ENCODE results near the gene CDIPT. TPM values are rescaled to one million over a fixed set of nuclear protein-coding genes. Genes with fewer than 3 reads are reported as not detected.
A peak's percentile ranks its signal among the peaks of the same experiment; 100 is the strongest.
"Not testable (repeated sequence)": the region's sequence is repeated elsewhere in the genome, so short reads cannot be mapped to it uniquely, and the experiment has no call there.

Gene CDIPT
- total RNA-seq, 1 donor from 2014 or later = 37.5 TPM

GRCh38 chr16:29894352-29894751 is 31.3 kb upstream of the CDIPT start:
- Mint-ChIP-seq H3K27ac (ENCODE audit: unreplicated experiment) (no peak overlapping the region), H3K27me3 (ENCODE audit: low read depth) (peaks cover 25% of the 10 kb centered on the region), H3K4me3 (no peak overlapping the region), H3K36me3 (ENCODE audit: low read depth) (no peaks in the 10 kb centered on the region), H3K9me3 (no peaks in the 10 kb centered on the region), H3K4me1 (peaks cover 24% of the 10 kb centered on the region)
- DNase-seq (ENCODE audit: low read depth, low spot score) = no peak
- TF ChIP-seq CTCF (conservative IDR thresholded peaks at IDR 0.05) = no peak

DNA sequence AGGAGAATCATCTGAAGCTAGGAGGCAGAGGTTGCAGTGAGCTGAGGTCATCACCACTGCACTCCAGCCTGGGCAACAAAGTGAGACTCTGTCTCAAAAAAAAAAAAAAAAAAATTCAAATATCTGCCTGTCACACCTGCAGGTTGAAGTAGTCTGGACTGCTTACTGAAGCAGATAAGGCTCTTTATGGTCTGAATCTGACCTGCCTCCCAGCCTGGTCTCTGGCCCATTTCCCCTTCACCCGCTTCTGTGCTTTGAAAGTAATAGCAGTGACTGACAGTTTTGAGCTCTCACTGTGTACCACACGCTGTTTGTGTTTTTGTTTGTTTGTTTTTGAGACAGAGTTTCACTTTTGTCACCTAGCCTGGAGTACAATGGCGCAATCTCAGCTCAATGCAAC is 30.5 kb upstream of the CDIPT start:
- peaks cover 18% of the 10 kb centered on the region for H3K27me3 Mint-ChIP-seq (ENCODE audit: low read depth)
- no peak for DNase-seq (ENCODE audit: low read depth, low spot score)
- no peak overlapping the region for H3K4me3 Mint-ChIP-seq
- peaks cover 21% of the 10 kb centered on the region for H3K4me1 Mint-ChIP-seq
- no peaks in the 10 kb centered on the region for H3K36me3 Mint-ChIP-seq (ENCODE audit: low read depth)
- H3K27ac Mint-ChIP-seq (ENCODE audit: unreplicated experiment) = no peak overlapping the region
- H3K9me3 Mint-ChIP-seq = no peaks in the 10 kb centered on the region
- TF ChIP-seq CTCF (conservative IDR thresholded peaks at IDR 0.05) = no peak

- peaks cover 16% of the 10 kb centered on the region for H3K4me1 Mint-ChIP-seq
- no peak for DNase-seq (ENCODE audit: low read depth, low spot score)
- H3K27ac Mint-ChIP-seq (ENCODE audit: unreplicated experiment) = no peak overlapping the region
- H3K36me3 Mint-ChIP-seq (ENCODE audit: low read depth) = no peaks in the 10 kb centered on the region
- no peak overlapping the region for H3K4me3 Mint-ChIP-seq
- peaks cover 7% of the 10 kb centered on the region for H3K27me3 Mint-ChIP-seq (ENCODE audit: low read depth)
- no peak for TF ChIP-seq CTCF (conservative IDR thresholded peaks at IDR 0.05)
- H3K9me3 Mint-ChIP-seq = no peaks in the 10 kb centered on the region
Measured at GRCh38 chr16:29892458-29892813, 29.4 kb upstream of the CDIPT start.

DNA sequence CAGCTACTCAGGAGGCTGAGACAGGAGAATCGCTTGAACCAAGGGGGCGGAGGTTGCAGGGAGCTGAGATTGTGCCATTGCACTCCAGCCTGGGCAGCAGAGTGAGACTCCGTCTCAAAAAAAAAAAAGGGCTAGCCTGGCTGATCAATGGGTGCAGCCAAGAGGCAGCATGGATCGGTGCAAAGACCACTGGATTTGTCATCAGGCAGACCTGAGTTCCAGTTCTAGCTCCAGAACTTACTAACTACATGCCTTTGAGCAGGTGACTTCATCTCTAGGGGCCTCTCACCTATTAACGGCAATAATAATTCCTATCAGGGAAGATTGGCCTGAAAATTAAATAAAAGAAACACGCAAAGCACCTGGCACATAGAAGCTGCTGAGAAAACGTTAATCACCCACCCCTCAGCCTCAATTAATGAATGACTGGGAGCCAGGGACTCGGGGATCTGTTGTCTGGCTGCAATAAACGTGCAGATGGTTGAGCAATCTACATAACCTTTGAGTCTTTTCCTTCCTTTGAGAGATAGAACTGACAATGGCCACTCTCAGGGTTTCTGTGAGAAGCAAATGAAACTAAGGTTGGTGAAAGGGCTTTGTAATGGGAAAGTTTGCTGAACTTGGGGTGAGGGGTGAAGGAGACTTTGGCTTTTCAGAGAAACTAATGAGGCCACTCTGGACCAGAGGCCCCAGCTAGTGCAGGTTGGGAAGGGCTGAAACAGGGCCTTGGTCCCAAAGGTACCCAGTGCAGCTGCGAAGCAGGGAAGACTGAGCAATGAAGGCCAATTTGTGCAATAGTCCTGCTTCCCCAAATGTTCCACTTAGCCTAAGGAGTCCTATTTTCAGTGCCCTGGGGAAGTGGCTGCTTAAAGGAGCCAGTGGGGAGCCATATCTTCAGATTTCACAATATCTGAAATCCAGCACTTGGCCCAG is 28.8 kb upstream of the CDIPT start:
- H3K27me3 Mint-ChIP-seq (ENCODE audit: low read depth) = peaks cover 4% of the 10 kb centered on the region

DNA sequence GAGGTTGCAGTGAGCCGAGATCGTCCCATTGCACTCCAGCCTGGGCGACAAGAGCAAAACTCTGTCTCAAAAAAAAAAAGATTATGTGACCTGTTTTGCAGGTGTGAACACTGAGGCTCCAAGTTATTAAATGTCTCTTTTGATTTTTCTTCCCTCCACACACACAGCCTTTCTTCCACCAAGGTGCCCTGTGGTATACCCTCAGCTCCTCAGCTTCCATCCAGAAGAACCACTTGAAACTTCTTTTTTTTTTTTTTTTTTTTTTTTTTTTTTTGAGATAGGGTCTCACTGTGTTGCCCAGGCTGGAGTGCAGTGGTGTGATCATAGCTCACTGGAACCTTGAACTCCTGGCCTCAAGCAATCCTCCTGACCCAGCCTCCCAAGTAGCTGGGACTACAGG is 26.3 kb upstream of the CDIPT start:
- not testable (repeated sequence) for H3K27ac Mint-ChIP-seq (ENCODE audit: unreplicated experiment); H3K27me3 Mint-ChIP-seq (ENCODE audit: low read depth); H3K36me3 Mint-ChIP-seq (ENCODE audit: low read depth); DNase-seq (ENCODE audit: low read depth, low spot score); H3K9me3 Mint-ChIP-seq; H3K4me3 Mint-ChIP-seq
- H3K4me1 Mint-ChIP-seq = peaks cover 13% of the 10 kb centered on the region

More for the DNA sequence above, 28.8 kb upstream of the CDIPT start:
- no peak for DNase-seq (ENCODE audit: low read depth, low spot score)
- Mint-ChIP-seq H3K27ac (ENCODE audit: unreplicated experiment) (peak overlapping the region; percentile 16), H3K4me1 (peaks cover 13% of the 10 kb centered on the region), H3K4me3 (no peak overlapping the region), H3K36me3 (ENCODE audit: low read depth) (no peaks in the 10 kb centered on the region), H3K9me3 (no peaks in the 10 kb centered on the region)
- no peak for TF ChIP-seq CTCF (conservative IDR thresholded peaks at IDR 0.05)

GRCh38 chr16:29883987-29884386 is 21.0 kb upstream of the CDIPT start:
- Mint-ChIP-seq H3K4me1 (no peaks in the 10 kb centered on the region), H3K27ac (ENCODE audit: unreplicated experiment) (no peak overlapping the region), H3K36me3 (ENCODE audit: low read depth) (no peaks in the 10 kb centered on the region), H3K4me3 (no peak overlapping the region), H3K27me3 (ENCODE audit: low read depth) (peaks cover 13% of the 10 kb centered on the region), H3K9me3 (no peaks in the 10 kb centered on the region)
- DNase-seq (ENCODE audit: low read depth, low spot score) = no peak
- TF ChIP-seq CTCF (conservative IDR thresholded peaks at IDR 0.05) = no peak
